RWPE1 (cell line): Measurements from ENCODE around the gene ABLIM2.

Experiments
- CTCF ChIA-PET: fragments of 350-600 bp; sonication (Branson Sonifier 250); formaldehyde crosslinking; extraction: SDS; loops from one replicate; lab custom pipeline; 2021; lab: Yijun Ruan, JAX
- POLR2A ChIA-PET: fragments of 400-600 bp; formaldehyde crosslinking; extraction: SDS; loops from one replicate; lab custom pipeline; 2020; ENCODE audit warnings: antibody characterized with exemption; ENCODE audit not compliant: low non-redundant PET; lab: Yijun Ruan, JAX
- DNase-seq: peaks from one replicate; pipeline ENCODE4 v3.0.0; 2012; ENCODE audit warnings: low spot score
- H3K27ac ChIP-seq: fragments of 450-650 bp; 2 replicates; pipeline ENCODE4 v1.5.1; 2017
- TF ChIP-seq, protein P1 (sequence below): fragments of 450-650 bp; conservative IDR thresholded peaks from 2 replicates; pipeline ENCODE4 v1.5.1; 2017; ENCODE audit warnings: low read depth, mild to moderate bottlenecking

Gene ABLIM2

DNA sequence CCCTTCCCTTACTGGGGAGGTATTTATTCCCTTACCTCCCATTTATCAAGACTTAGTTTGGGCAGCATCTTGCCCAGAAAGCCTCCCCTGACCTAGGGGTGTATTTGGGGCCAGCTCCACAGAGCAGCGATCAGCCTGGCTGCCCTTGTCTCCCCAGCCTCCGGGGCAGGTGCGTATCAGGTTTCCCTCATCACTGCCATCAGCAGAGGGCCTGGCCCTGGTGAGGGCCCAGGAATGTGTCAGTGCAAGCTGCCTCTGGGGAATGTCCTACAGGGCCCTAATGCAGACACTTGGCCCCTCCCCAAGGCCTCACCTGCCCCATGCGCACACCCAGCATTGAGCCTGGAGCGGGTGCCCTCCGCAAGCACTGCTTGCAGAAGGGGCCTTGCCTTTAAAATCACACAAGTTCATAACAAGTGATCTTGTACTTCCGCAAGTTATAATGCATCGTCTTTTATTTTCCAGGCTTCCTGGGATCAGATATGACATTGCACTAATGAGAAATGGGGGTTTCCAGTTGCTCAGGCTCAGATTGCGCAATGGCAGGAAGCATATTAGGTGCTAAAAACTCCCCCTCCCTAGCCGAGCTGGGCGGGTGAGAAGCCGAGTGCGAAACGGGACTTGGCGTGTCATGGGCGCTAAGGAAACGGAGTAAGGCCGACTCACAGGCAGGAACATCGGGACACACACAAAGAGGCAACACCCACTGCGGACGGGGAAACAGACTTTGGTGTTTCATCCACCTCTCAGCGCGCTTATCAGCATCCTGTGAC, 193.5 kb downstream of the ABLIM2 start:
- peak overlapping the region; percentile 93 for H3K27ac ChIP-seq
- POLR2A ChIA-PET, result no interaction called here
- CTCF ChIA-PET, result interaction anchor here (0.5 kb wide), 1 partner anchor 13 kb away, joined by 3 read pairs; no protein-coding TSS in a partner anchor
- peak; percentile 64 for DNase-seq
- TF ChIP-seq, protein P1, sequence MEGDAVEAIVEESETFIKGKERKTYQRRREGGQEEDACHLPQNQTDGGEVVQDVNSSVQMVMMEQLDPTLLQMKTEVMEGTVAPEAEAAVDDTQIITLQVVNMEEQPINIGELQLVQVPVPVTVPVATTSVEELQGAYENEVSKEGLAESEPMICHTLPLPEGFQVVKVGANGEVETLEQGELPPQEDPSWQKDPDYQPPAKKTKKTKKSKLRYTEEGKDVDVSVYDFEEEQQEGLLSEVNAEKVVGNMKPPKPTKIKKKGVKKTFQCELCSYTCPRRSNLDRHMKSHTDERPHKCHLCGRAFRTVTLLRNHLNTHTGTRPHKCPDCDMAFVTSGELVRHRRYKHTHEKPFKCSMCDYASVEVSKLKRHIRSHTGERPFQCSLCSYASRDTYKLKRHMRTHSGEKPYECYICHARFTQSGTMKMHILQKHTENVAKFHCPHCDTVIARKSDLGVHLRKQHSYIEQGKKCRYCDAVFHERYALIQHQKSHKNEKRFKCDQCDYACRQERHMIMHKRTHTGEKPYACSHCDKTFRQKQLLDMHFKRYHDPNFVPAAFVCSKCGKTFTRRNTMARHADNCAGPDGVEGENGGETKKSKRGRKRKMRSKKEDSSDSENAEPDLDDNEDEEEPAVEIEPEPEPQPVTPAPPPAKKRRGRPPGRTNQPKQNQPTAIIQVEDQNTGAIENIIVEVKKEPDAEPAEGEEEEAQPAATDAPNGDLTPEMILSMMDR, result no peak

DNA sequence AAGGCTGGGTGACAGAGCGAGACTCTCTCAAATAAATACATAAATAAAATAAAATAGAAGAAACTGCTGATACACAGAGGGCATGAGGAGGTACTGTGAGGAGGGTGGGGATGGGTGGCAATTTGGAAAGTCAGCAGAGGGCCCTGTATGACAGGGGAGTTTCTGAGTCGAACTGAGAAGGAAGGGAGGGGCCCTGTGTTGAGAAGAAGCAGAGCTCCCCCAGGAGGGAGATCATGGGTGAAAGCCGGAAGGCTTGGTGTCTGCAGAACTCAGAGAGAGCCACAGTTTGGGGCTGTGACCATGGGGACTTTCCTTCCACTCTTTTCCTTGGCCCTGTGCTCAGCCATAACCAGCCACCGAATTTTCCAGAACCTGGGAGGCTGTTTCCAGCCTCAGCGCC, 194.2 kb downstream of the ABLIM2 start:
- TF ChIP-seq, protein P1, result no peak
- no peak for DNase-seq
- peak overlapping the region; percentile 93 for H3K27ac ChIP-seq
- ChIA-PET POLR2A (no interaction called here), CTCF (no interaction called here)

DNA sequence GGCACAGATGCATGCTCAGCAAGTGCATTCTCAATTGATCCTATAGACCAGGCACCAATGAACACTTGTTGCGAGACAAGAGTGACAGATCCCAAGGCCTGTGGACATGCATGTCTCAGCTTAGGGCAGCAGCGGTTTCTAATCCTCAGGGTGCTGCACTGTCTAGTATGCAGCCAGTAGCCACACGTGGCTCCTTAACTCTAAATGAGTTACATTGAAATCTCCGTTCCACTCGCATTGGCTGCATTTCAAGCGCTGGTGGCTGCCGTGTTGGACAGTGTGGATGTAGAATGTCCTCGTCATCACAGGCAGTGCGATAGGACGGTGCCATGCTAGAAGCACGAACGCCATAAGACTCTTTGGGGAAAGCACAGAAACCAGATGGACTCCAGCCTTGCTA, 194.9 kb downstream of the ABLIM2 start:
- CTCF ChIA-PET, result no interaction called here
- H3K27ac ChIP-seq, result peak overlapping the region; percentile 93
- POLR2A ChIA-PET, result no interaction called here
- TF ChIP-seq, protein P1, result no peak
- no peak for DNase-seq

DNA sequence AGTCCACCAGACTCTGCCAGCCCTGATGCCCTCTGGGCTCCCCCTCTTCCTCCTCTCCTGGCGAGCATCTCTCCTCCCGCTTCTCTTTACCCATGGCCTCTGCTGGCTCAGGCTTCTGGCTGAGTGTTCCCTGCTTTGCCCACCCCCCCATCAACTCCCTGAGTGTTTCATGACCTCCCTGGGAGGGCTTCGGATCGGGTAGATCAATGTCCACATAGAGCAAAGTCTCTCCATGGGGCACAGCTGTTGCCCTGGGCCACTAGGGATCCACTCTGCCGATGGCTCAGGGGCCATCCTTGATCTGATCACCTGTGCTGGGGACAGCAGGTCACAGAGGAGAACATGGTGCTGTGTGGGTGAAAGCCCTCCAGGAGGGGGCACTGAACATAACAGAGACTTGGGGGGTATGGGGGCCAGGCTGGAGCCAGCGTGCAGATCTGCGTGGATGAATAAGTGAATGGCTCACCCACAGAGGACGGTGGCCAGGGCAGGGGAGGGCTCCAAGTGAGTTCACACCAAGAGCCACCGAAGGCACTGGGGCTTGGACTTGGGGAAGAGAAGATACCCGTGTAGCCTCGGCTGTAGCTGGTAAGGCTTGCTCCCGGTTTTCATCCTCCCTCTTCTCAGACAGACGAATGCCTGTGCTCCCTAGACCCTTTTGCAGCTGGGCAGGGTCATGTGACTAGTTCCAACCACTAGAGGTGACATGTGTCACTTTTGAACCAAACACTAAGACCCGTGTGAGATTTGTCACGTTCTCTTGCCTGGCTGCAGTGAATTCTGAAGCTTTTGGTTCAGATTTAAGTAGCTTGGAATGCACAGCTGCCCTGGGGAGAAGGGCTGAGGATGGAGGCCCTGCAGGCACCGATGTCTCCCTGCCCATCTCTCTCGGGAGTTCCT, 195.8 kb downstream of the ABLIM2 start:
- no peak for DNase-seq
- ChIA-PET POLR2A (no interaction called here), CTCF (interaction anchor here (0.6 to 0.7 kb wide), 2 partner anchors 15 to 309 kb away, joined by 3 to 6 read pairs; no protein-coding TSS in a partner anchor)
- peak overlapping the region; percentile 93 for H3K27ac ChIP-seq
- TF ChIP-seq, protein P1, result no peak

DNA sequence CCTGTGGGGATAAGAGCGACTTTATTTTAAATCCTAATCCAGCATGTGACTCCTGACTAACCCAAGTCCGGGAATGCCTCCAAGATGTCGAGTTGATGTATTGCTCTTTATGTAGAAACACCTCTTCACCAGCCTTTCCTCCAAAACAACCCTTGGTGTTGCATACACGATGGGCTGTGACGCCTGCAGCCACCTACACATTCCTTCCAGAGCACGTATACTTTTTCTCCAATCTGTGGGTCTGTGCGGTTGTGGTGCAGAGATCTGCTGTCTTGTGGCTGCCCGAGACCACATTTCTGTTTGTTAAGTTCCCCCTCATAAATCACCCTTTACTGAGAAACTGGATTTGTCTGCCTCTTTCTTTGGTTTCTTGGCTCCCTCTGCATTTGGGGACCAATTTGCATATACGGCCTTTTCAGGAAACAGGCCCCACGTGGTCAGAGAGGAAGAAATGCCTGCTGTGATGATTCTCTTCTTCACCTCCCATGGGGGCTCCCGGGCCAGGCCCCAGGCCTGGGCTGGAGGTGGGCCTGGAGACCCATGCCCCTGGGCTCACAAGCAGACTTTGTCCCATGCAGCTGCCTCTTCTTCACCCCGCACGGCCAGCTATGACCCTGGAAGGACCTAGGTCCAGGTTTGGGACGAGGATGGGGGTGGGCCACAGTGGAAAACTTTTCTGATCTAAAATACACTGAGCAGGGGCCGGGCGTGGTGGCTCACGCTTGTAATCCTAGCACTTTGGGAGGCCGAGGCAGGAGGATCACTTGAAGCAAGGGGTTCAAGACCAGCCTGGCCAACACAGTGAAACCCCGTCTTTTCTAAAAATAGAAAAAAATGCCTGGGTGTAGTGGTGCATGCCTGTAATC, 197.6 kb downstream of the ABLIM2 start:
- TF ChIP-seq, protein P1, result no peak
- H3K27ac ChIP-seq, result peak overlapping the region; percentile 96
- peak; percentile 75 for DNase-seq
- ChIA-PET POLR2A (interaction anchor here (0.6 kb wide), 1 partner anchor 1804 kb away, joined by 3 read pairs; no protein-coding TSS in a partner anchor), CTCF (interaction anchor here (0.6 kb wide), 1 partner anchor 146 kb away, joined by 5 read pairs; no protein-coding TSS in a partner anchor)
